ENCODE data around the gene CLEC20A.

- no peak for TF ChIP-seq POLR2AphosphoS5 (IDR thresholded peaks at IDR 0.05; ENCODE audit: low read depth, low read length)
- no peak for TF ChIP-seq TAF1 (IDR thresholded peaks at IDR 0.05; ENCODE audit: borderline replicate concordance, low read depth, low read length)
Observed at GRCh38 chr1:178540646-178541045, 43.9 kb upstream of the CLEC20A start.

Data from GM12892 (cell line).